Vagina (tissue), 2 donors: ENCODE results near the gene CHD6.

Experiments used
- POLR2A ChIP-seq, 2 donors: fragments of 450-650 bp; IDR thresholded peaks; one replicate each; pipeline ENCODE4 v1.6.1; 2017; ENCODE audit warnings: antibody characterized with exemption in 2 of 2, mild to moderate bottlenecking in 2 of 2, moderate library complexity in 2 of 2
- TF ChIP-seq, protein P1 (sequence below), 3 experiments: fragments of 450-650 bp in 2 of 3; fragments of 200-600 bp in 1 of 3; sonication (generic) in 1 of 3; IDR thresholded peaks; one replicate each; pipeline ENCODE4 v1.5.1; 2017 to 2019; ENCODE audit warnings: antibody characterized with exemption in 3 of 3, mild to moderate bottlenecking in 2 of 3, moderate library complexity in 2 of 3

DNA sequence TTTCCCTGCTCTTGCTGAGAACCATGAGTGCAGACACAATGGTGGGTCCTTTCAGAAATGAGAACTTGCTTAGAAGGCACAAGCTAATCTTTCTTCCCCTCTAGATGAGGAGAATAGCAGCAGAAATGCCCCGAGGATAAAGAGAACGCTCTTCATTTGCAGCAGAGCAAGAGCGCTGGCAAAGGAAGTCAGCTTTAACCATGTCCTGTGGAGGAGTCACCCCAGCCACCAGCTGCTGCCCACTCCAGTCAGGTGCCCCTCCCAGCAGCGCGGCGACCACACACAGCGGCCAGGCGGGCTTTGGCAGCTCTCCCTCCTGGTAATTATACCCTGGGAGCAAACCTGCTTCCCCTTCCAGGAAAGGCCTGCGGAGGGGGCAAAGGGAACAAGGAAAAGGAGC is 209.2 kb downstream of the CHD6 start:
- TF ChIP-seq POLR2A (IDR thresholded peaks at IDR 0.05): no peak
- TF ChIP-seq, protein P1, sequence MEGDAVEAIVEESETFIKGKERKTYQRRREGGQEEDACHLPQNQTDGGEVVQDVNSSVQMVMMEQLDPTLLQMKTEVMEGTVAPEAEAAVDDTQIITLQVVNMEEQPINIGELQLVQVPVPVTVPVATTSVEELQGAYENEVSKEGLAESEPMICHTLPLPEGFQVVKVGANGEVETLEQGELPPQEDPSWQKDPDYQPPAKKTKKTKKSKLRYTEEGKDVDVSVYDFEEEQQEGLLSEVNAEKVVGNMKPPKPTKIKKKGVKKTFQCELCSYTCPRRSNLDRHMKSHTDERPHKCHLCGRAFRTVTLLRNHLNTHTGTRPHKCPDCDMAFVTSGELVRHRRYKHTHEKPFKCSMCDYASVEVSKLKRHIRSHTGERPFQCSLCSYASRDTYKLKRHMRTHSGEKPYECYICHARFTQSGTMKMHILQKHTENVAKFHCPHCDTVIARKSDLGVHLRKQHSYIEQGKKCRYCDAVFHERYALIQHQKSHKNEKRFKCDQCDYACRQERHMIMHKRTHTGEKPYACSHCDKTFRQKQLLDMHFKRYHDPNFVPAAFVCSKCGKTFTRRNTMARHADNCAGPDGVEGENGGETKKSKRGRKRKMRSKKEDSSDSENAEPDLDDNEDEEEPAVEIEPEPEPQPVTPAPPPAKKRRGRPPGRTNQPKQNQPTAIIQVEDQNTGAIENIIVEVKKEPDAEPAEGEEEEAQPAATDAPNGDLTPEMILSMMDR (IDR thresholded peaks at IDR 0.05): no peak
